HG03558 (cell line): ENCODE results near the gene FOXJ3.

Experiments
- ATAC-seq: cut with Tn5 transposase; IDR thresholded peaks from one replicate; pipeline ENCODE4 v1.9.1; 2021; ENCODE audit warnings: moderate number of reproducible peaks; ENCODE audit not compliant: unreplicated experiment; ENCODE audit errors: extremely low read depth

Gene FOXJ3

DNA sequence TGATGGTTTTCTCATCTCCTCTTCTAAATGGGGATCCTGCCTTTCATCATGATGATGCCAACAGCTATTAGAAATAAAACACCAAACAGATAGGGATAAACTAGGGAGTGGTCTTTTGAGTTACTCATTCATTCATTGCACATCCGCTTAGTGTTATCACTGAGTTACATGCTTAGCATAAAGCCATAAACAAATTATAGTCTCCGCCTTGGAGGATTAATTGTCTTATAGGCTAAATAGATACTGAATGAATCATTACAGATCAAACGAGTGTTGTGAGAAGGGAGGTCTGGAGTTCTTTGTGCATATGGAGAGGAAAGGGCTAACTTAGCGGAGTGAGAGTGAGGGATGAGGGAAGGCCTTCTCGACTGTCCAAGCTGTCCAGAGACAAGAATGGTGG, 201.6 kb downstream of the FOXJ3 start:
- ATAC-seq = no peak

DNA sequence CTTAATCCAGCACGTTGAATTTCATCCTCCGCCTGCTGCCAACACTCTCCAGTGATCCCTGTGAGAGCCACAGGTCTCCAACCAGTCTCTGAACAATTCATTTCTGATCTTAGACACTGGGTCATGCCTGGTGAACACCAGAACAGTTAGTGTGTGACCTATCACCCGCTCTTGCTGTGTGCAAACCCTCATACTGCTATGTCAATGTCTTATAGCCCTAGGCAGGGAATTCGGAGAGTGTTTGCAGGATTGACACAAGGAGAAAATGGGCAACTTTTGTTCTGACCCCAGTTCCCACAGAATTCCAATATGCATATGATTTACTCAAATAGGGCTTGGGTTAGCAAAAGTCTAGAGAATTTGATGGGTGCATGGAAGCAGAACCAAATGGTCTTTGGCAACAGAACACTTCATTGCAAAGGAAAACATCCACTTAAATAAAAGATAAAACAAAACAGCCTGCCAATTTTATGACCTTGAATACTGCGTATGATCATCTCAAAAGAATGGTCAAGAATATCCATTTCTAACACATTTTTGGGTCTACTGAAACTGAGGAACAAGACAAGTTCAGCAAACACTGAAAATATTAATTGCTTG, 204.9 kb downstream of the FOXJ3 start:
- no peak for ATAC-seq

DNA sequence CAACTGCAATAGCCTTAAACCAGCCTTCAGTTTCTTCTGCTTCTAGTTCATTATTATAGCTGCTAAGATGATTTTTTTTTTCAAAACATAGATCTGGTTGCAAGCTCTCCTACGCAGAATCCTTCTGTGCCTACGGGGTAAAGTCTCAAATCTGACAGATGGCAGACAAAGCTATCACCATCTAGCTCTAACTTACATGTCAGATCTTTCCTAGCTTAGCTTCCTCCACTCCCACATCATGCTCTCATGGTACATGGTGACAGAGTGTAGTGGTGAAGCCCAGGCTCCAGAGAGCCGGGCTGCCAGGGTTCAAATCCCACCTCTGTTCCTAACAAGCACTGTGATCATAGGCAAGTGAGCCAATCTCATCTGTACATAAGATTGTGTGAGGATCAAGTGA, 206.1 kb downstream of the FOXJ3 start:
- ATAC-seq = no peak

DNA sequence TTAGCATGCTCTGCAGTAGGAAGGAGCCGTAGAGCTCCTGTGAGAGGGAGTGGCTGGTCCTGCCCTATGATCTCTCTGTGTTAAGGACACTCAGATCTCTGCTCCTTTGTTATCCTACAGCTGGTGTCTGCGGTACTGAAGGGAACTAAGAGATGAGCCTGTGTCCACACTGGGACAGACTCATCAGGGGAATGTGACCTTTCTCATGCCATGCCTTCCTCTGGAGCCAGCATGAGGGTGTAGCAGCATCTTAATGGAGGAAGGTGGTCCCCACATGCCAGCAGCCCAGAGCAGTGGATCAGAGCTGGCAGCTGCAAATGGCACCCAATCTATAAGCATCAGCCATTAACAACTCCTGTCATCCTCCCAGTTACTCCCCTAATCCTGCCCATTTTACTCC, 206.5 kb downstream of the FOXJ3 start:
- no peak for ATAC-seq

DNA sequence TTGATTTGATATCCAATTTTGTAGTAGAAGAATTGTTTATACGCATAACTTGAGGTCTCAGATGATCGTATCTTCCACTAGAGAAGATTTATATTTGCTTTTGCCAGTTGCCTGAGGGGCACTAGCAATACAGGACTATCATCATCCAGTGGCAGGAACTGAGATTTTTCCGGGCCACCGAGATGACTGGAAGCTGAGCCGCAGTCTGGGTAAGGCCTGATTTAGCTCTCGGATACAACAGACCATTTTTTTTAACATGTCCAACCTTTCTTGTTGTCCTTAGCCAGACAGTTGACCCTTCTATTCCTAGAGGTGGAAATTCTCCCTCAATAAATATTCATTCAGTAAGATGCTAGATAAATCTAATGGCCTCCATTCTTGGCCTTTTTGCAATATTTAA, 207.3 kb downstream of the FOXJ3 start:
- ATAC-seq = no peak
